NCI-H82 treated with DMSO at 0.1 percent for 48 hours (cell line): ENCODE results near the gene DNAJC7.

Experiments used
- DNase-seq: peaks from one replicate; lab custom pipeline; 2025; ENCODE audit not compliant: unreplicated experiment; lab: John Stamatoyannopoulos, UW

The DNAJC7 gene

DNA sequence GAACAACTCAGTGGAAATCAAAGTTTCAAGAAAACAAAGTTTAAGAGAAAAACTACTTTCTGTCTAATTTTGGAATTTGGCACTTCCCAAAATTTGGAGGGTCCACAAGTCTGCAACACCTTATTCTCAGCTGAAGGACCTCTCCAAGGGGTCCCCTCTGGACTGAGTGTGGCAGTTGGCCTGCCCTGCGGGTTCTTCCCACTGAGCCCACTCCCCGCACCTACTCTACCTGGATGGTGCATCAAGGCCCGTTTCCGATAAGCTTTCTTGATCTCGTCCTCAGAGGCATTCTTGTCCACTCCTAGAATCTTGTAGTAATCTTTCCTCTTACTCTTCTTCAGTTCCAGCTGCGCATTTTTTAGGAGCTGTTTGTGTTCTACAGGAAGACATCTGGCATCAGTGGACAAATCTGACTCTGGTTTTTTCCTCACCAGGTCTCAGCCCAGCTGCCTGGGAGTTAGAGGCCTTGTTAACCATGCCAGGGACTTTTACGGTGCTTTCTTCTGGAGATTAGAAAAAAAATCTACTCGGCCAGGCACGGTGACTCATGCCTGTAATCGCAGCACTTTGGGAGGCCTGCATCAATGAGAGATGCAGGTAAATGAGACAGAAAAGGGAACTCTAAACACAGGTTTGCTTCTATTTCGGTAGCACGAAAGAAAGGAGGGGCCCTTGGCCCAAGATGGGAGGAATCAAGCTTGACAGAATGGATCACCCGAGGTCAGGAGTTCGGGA lies 35.0 kb downstream of the DNAJC7 start:
- DNase-seq = no peak

- no peak for DNase-seq
Observed at GRCh38 chr17:41977991-41978390, 39.2 kb downstream of the DNAJC7 start.

DNA sequence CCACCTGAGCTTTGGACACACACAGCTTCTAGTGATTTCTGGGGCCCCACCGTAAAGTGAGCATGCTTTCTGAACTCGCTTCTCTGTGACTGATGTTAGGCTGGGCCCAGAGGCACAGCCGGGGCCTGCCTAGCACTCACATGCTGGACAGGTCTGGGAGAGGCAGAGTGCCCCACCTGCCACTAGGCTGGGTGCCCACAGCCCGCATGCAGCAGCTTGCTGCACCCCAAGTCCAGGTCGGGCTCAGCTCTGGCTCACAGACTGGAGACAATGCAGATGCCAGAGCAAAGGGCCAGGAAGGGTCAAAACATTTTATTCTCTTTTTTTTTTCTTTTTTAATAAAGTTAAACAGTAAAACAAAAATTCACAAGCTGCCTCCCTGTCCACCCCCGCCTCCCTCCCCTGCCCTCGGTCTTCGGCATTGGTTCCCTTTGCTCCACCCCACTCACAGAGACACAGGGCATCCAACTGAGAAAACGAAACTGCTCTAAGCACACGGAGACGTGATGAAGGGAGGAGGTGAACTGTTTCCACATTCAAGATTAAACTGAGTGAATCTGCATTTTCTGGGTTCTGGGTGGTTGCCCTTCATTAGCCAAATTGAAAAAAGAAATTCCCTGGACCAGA lies 41.0 kb downstream of the DNAJC7 start:
- no peak for DNase-seq

GRCh38 chr17:41975099-41976083 lies 41.8 kb downstream of the DNAJC7 start:
- no peak for DNase-seq

- no peak for DNase-seq
Observed at GRCh38 chr17:41974658-41975057, 42.6 kb downstream of the DNAJC7 start.

GRCh38 chr17:41974031-41974430 lies 43.2 kb downstream of the DNAJC7 start:
- DNase-seq = no peak

DNA sequence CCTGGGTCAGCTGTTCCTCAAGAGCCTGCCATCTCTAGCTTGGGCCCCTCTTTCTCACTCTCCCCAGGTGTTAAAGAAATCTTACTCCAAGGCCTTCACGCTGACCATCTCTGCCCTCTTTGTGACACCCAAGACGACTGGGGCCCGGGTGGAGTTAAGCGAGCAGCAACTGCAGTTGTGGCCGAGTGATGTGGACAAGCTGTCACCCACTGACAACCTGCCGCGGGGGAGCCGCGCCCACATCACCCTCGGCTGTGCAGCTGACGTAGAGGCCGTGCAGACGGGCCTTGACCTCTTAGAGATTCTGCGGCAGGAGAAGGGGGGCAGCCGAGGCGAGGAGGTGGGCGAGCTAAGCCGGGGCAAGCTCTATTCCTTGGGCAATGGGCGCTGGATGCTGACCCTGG lies 43.8 kb downstream of the DNAJC7 start:
- DNase-seq = no peak

DNA sequence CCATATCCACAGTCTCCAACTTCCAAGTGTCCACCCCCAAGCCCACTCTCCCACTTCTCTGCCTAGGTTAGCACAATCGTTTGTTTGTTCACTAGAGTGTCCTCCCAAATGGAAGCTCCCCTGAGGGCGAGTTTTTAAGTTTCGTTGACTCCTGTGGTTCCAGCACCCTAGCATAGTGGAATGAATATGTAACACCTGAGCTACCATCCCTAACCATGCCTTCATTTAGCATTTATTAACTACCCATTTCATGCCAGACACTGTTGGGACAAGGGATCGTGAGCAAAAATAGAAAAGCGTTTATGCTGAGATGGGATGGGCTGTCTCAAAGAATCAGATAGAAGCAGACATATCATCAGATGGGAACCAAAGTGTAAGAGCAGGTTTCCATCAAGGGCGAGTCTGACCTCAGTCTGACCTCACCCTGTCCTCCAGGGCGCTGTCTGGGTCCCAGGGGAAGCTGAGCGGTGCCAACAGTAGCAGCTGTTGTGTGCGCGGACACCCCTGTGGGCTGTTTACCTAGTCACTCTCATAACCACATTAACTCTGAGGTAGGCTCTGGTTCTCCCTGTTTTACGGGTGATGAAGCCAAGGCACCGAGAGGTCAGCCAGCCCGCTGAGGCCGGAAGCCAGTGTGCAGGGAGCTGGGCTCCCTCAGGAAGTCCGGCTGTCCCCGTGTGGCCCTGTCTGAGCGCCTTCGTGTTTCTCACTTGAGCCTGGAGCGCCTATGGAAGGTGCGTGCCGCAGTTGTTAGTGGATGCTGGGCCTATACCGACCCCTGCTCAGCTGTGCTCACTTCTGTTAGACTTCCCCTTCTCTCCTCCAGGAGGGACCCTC lies 44.5 kb downstream of the DNAJC7 start:
- no peak for DNase-seq

GRCh38 chr17:41971721-41972523 lies 45.3 kb downstream of the DNAJC7 start:
- DNase-seq = no peak

DNA sequence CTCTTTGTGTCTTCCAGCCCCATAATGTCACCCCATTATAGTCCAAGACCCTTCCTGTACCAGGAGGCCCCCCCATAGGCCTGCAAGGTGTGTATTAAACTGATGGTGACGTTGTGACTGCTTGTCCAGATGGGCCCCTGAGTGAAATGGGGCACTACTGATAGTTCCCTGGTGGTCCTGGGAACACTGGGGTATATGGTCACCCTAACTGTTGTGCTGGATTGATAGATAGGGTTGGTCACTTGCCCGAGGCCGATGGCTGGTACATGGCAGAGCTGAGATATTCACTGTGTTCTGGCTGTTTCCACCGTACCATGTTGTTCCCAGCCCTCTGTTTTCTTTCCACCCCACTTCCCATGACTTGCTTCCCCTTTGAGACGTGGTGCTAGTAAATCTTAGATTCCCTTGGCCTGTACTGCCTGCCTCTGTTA lies 46.3 kb downstream of the DNAJC7 start:
- DNase-seq = no peak

GRCh38 chr17:41968676-41969075 lies 48.6 kb downstream of the DNAJC7 start:
- no peak for DNase-seq

GRCh38 chr17:41967921-41968578 lies 49.2 kb downstream of the DNAJC7 start:
- DNase-seq = no peak

DNA sequence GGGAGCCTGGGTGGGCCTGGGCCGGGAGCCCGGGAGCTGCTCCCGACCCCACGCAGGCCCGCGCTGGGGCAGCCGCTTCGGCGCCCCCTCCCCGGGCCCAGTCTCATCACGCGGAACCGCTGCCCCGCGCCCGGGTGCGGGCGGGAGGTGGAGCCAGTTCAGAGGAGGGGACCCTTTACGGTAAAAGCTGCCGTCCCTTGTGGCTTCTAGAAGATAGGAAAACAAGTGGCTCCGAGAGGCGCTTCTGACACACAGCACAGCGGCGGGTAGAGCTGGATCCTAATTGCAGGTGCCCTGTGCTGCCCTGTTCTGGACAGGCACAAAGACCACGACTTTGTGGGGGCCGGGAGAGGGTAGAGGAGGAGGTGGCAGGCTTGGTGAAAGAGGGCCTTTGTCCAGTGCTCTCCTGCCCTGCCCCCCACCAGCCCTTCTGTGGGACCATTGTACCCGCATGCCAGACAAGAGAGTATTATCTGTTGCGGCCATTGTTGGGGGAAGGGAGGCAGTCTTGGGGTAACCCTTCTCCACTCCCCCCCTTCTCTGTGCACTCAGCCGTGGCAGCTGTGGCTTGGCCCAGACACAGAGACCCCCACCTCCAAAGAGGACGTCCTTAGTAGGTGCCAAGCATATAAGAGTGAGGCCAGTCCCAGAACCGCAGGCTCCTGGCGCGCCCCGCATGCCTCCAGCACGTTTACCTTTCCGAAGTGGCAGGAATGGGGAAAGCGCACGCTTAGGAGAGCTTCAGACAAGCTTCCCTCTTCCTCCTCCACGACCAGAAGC lies 49.9 kb downstream of the DNAJC7 start:
- no peak for DNase-seq

DNA sequence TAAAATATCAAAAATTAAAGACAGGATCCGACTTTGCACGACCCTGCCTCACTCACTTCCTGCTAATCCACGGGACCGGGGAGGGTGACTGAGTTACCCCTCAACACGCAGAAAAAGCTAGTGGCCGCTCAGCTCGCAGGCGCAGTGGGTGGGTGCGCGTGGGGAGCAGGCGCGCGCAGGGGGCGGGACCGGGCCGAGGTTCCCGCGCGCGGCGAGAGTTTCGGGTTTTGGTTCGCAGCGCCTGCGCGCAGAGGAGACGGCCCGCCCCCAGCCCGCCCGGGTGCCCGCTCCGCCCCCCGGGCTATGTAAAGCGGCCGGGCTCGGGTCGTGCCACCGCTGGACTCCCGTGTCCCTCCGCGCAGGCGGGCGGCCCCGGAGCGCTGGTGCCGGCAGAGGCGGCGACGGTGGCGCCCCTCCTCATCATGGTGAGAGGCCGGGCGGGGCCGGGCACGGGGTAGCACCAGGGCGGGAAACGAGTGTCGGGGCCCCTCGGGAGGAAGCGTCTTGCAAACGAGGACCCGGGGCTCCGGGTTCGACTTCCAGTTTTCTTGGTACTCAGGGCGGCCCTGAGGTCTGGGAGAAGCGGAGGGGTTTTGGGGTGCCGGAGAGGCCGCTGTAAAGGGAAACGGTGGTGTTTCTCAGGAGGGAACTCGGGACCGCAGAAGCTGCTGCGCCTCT lies 50.6 kb downstream of the DNAJC7 start, which contains the start of gene CNP:
TSS of gene CNP (plus strand) at position 333 of the 678 bp plus-strand sequence. CDS start at position 423, 90 bp downstream.
- DNase-seq = peak; percentile 78

GRCh38 chr17:41965694-41966462 lies 51.4 kb downstream of the DNAJC7 start:
- DNase-seq = peak; percentile 81

DNA sequence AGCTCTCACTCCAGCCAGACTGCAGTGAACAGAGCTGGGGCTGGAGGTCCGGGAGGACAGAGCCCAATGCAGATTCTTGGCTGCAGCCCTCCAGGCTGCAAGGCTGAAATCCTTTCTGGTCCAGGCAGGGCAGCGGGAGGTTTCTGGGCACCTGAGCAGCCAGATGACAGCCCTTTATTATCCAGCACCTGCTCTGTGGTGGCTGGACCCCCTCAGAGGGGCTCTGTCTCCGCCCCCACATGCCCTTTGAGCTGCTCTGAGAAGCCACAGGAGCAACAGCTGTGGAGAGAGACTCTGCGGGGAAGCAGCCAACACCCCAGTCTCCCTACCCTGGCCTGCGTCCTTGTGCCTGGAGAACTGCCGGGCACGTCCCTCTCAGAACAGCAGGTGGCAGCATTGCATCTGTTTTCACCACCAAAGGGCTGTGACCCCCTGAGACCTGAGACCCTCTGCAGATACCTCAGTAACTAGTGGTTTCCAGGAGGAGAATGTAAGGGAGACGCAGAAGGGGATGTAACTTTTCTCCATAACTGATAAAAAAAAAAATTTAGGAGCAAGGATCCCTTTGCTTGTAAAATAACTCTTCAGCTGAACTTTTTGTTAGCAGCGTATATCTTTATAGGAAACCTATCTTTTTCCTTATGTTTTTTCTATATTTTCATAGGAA lies 54.3 kb downstream of the DNAJC7 start:
- DNase-seq = peak; percentile 64

GRCh38 chr17:41962111-41962510 lies 55.1 kb downstream of the DNAJC7 start:
- DNase-seq = no peak
